Coronary artery (tissue), 2 donors: ENCODE results near the gene GBX1.
A peak's percentile ranks its signal among the peaks of the same experiment; 100 is the strongest.

Experiments
- DNase-seq: peaks from one replicate; pipeline ENCODE4 v3.0.0-alpha.2; 2017; ENCODE audit warnings: low spot score
- H3K27ac ChIP-seq, 2 donors: fragments of 200-600 bp; sonication (generic); one replicate each; pipeline ENCODE4 v1.5.1; 2016 to 2019
- H3K4me3 ChIP-seq: fragments of 200-600 bp; sonication (generic); 2 replicates; pipeline ENCODE4 v1.5.1; 2016; ENCODE audit warnings: mild to moderate bottlenecking, moderate library complexity
- CTCF ChIP-seq: fragments of 200-600 bp; sonication (generic); IDR thresholded peaks from one replicate; pipeline ENCODE4 v1.5.1; 2019; ENCODE audit warnings: antibody characterized with exemption

The GBX1 gene

GRCh38 chr7:151202836-151203235, 35.3 kb upstream of the GBX1 start:
- no peak overlapping the region for H3K27ac ChIP-seq
- TF ChIP-seq CTCF = no peak
- no peak overlapping the region for H3K4me3 ChIP-seq
- DNase-seq = no peak

GRCh38 chr7:151201751-151202150, 34.3 kb upstream of the GBX1 start:
- Histone ChIP-seq H3K27ac (no peak overlapping the region), H3K4me3 (no peak overlapping the region)
- no peak for DNase-seq
- no peak for TF ChIP-seq CTCF

GRCh38 chr7:151201344-151201743, 33.9 kb upstream of the GBX1 start:
- TF ChIP-seq CTCF = no peak
- DNase-seq = no peak
- H3K4me3 ChIP-seq = no peak overlapping the region
- no peak overlapping the region for H3K27ac ChIP-seq

- no peak overlapping the region for H3K27ac ChIP-seq
- no peak for TF ChIP-seq CTCF
- DNase-seq = no peak
- peak overlapping the region; percentile 40 for H3K4me3 ChIP-seq
These were observed 31.7 kb upstream of the GBX1 start for GRCh38 chr7:151198945-151199848.

GRCh38 chr7:151197932-151198331, 30.4 kb upstream of the GBX1 start:
- TF ChIP-seq CTCF = no peak
- no peak overlapping the region for H3K27ac ChIP-seq
- no peak overlapping the region for H3K4me3 ChIP-seq
- no peak for DNase-seq

- H3K27ac ChIP-seq = no peak overlapping the region
- no peak for DNase-seq
- no peak for TF ChIP-seq CTCF
- no peak overlapping the region for H3K4me3 ChIP-seq
These were observed 28.3 kb upstream of the GBX1 start for GRCh38 chr7:151195616-151196450.
